Fibroblast of skin of right quadriceps (primary cell): ENCODE measurements around the gene PLD4.
"Not testable (repeated sequence)": the region's sequence is repeated elsewhere in the genome, so short reads cannot be mapped to it uniquely, and the experiment has no call there.

Experiments
- DNase-seq: peaks from one replicate; pipeline ENCODE4 v3.0.0-alpha.2; 2013

PLD4 gene

GRCh38 chr14:104942586-104942985 is 17.9 kb downstream of the PLD4 start:
- no peak for DNase-seq

GRCh38 chr14:104943216-104944015 is 18.7 kb downstream of the PLD4 start:
- not testable (repeated sequence) for DNase-seq

GRCh38 chr14:104944016-104944308 is 19.3 kb downstream of the PLD4 start:
- DNase-seq: not testable (repeated sequence)

GRCh38 chr14:104944436-104945205 is 19.9 kb downstream of the PLD4 start:
- not testable (repeated sequence) for DNase-seq

GRCh38 chr14:104945266-104945665 is 20.6 kb downstream of the PLD4 start:
- not testable (repeated sequence) for DNase-seq

- not testable (repeated sequence) for DNase-seq
Observed at GRCh38 chr14:104945986-104946965, 21.6 kb downstream of the PLD4 start.

GRCh38 chr14:104947201-104947600 is 22.5 kb downstream of the PLD4 start:
- DNase-seq: not testable (repeated sequence)

GRCh38 chr14:104947881-104948735 is 23.4 kb downstream of the PLD4 start:
- DNase-seq: not testable (repeated sequence)

- no peak for DNase-seq
Observed at GRCh38 chr14:104948736-104949031, 24.0 kb downstream of the PLD4 start.

GRCh38 chr14:104949406-104949955 is 24.8 kb downstream of the PLD4 start:
- DNase-seq: not testable (repeated sequence)

- no peak for DNase-seq
Observed at GRCh38 chr14:104950021-104950420, 25.3 kb downstream of the PLD4 start.

- DNase-seq: not testable (repeated sequence)
Observed at GRCh38 chr14:104950701-104951100, 26.0 kb downstream of the PLD4 start.

GRCh38 chr14:104951863-104952657 is 27.4 kb downstream of the PLD4 start:
- DNase-seq: not testable (repeated sequence)

GRCh38 chr14:104953097-104953496 is 28.4 kb downstream of the PLD4 start:
- DNase-seq: no peak

- no peak for DNase-seq
Observed at GRCh38 chr14:104953896-104954656, 29.4 kb downstream of the PLD4 start.

GRCh38 chr14:104954746-104955395 is 30.2 kb downstream of the PLD4 start:
- DNase-seq: no peak

- no peak for DNase-seq
Observed at GRCh38 chr14:104955396-104955770, 30.7 kb downstream of the PLD4 start.

GRCh38 chr14:104956290-104956890 is 31.7 kb downstream of the PLD4 start:
- no peak for DNase-seq
